Gastrocnemius medialis (tissue), 4 donors: ENCODE data around the gene CPNE2.

Source experiments
- CTCF ChIP-seq, 5 experiments: fragments of 450-650 bp in 3 of 5; fragments of 200-600 bp in 2 of 5; sonication (generic) in 2 of 5; IDR thresholded peaks in 4 of 5; conservative IDR thresholded peaks in 1 of 5; 1 replicate in 4 of 5; 2 replicates in 1 of 5; pipeline ENCODE4 v1.5.1; 2016 to 2019; ENCODE audit warnings: antibody characterized with exemption in 5 of 5, mild to moderate bottlenecking in 3 of 5, moderate library complexity in 3 of 5
- POLR2A ChIP-seq, 2 donors: fragments of 450-650 bp; IDR thresholded peaks; one replicate each; pipeline ENCODE4 v1.6.1; 2017; ENCODE audit warnings: antibody characterized with exemption in 2 of 2, mild to moderate bottlenecking in 2 of 2, moderate library complexity in 2 of 2

DNA sequence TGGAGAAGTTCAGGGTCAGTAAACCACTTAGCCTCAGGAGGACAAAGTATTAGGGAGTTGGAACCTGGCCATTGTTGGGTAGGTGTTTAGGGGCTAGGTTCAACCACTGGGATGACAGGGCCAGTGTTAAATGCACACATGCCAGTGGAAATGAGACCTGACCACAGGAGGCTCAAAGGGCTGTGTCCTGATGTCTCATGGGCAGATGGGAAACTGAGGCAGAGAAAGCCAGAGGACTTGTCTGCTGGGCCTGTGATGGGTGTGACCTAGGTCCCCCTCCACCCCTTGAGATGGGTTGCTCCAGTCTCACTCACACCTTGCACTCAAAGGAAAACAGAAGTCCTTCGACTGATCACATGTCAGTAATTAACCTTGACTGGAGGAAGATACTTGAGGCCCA is 16.0 kb downstream of the CPNE2 start:
- TF ChIP-seq CTCF (IDR thresholded peaks at IDR 0.05 in 4 of 5, conservative IDR thresholded peaks at IDR 0.05 in 1 of 5) (no peak), POLR2A (IDR thresholded peaks at IDR 0.05) (no peak)
